Measurements from ENCODE around the gene AHSA1. TPM values are rescaled to one million over a fixed set of nuclear protein-coding genes. Genes with fewer than 3 reads are reported as not detected.

AHSA1 gene
- polyA plus RNA-seq, 2 of the 4 experiments (the other 2 are of a cell fraction): 299 to 307 TPM

GRCh38 chr14:77459072-77459723, 1.3 kb downstream of the AHSA1 start:
- FAIRE-seq (no peak), ATAC-seq (peak in 1 of 2 experiments; percentile 10; a peak in 1 of 6 replicates), DNase-seq (ENCODE audit: low read depth in 1 of 2, low spot score in 1 of 2) (peak; percentile 67 to 80)
- peaks cover 15% of the 10 kb centered on the region for H3K4me1 ChIP-seq
- peak overlapping the region; percentile 89 to 95 for H3K27ac ChIP-seq
- WGBS (ENCODE audit: missing lambda C conversion rate): 37% methylated on average over 13 of the region's 13 CpGs
- CTCF ChIA-PET: interaction anchor here (0.5 to 3.2 kb wide), 33 partner anchors 9 to 1480 kb away, joined by 3 to 34 read pairs (median 4); partner anchors contain the start of gene POMT2
- peak overlapping the region; percentile 91 for H3K4me3 ChIP-seq
- H3K9me3 ChIP-seq: no peaks in the 10 kb centered on the region
- POLR2A ChIA-PET: interaction anchor here (0.6 kb wide), 1 partner anchor 430 kb away, joined by 5 read pairs; no protein-coding TSS in a partner anchor
- TF ChIP-seq SMC3 (IDR thresholded peaks at IDR 0.05) (peak; percentile 31; the same call in 1 of the 3 replicates), CTCF (IDR thresholded peaks at IDR 0.05) (peak; percentile 67), CHD4 (IDR thresholded peaks at IDR 0.05; ENCODE audit: borderline replicate concordance) (no peak), RAD21 (conservative IDR thresholded peaks at IDR 0.05 in 1 of 2, IDR thresholded peaks at IDR 0.05 in 1 of 2) (peak; percentile 44 to 55; a peak in 3 of 5 replicates), HDAC2 (IDR thresholded peaks at IDR 0.05) (no peak)
- peak overlapping the region; percentile 92 for H3K4me2 ChIP-seq

GRCh38 chr14:77467801-77468200, 9.9 kb downstream of the AHSA1 start:
- no peak overlapping the region for H3K4me3 ChIP-seq
- no peak overlapping the region for H3K27ac ChIP-seq
- FAIRE-seq: no peak
- ChIA-PET CTCF (interaction anchor here (0.6 to 2.7 kb wide), 5 partner anchors 8 to 758 kb away, joined by 3 to 20 read pairs (median 4); no protein-coding TSS in a partner anchor), POLR2A (interaction anchor here (0.6 kb wide), 1 partner anchor 303 kb away, joined by 3 read pairs; no protein-coding TSS in a partner anchor)
- H3K4me1 ChIP-seq: no peaks in the 10 kb centered on the region
- no peak for ATAC-seq
- no peak for DNase-seq (ENCODE audit: low read depth in 1 of 2, low spot score in 1 of 2)
- no peak overlapping the region for H3K4me2 ChIP-seq
- 83% methylated on average over 5 of the region's 5 CpGs for WGBS (ENCODE audit: missing lambda C conversion rate)
- no peaks in the 10 kb centered on the region for H3K9me3 ChIP-seq
- TF ChIP-seq CEBPB (IDR thresholded peaks at IDR 0.05): no peak
- no peak for TF ChIP-seq ZSCAN20 (CRISPR knock-in tag; IDR thresholded peaks at IDR 0.05)
- no peak for TF ChIP-seq MAZ (IDR thresholded peaks at IDR 0.05; ENCODE audit: borderline replicate concordance, low read depth, low read length)
- no peak for TF ChIP-seq ESRRA (IDR thresholded peaks at IDR 0.05; ENCODE audit: borderline replicate concordance, low read length)
- no peak for TF ChIP-seq HEYL (CRISPR knock-in tag; IDR thresholded peaks at IDR 0.05)
- no peak for TF ChIP-seq SREBF2 (IDR thresholded peaks at IDR 0.05)

GRCh38 chr14:77469067-77469505, 11.2 kb downstream of the AHSA1 start:
- TF ChIP-seq HDAC2 (IDR thresholded peaks at IDR 0.05) (no peak), RARB (CRISPR knock-in tag; IDR thresholded peaks at IDR 0.05) (no peak), HEYL (CRISPR knock-in tag; IDR thresholded peaks at IDR 0.05) (no peak), CHD4 (IDR thresholded peaks at IDR 0.05; ENCODE audit: borderline replicate concordance) (no peak), RNF2 (IDR thresholded peaks at IDR 0.05; ENCODE audit: borderline replicate concordance, low read depth) (no peak), JUN (IDR thresholded peaks at IDR 0.05) (no peak), RFX5 (IDR thresholded peaks at IDR 0.05) (no peak), ELK1 (IDR thresholded peaks at IDR 0.05; ENCODE audit: low read depth, low read length) (no peak), FOSB (CRISPR knock-in tag; IDR thresholded peaks at IDR 0.05) (no peak), GATA3 (IDR thresholded peaks at IDR 0.05; ENCODE audit: borderline replicate concordance) (no peak), FOXS1 (CRISPR knock-in tag; IDR thresholded peaks at IDR 0.05) (no peak), HOXB13 (CRISPR knock-in tag; IDR thresholded peaks at IDR 0.05; ENCODE audit: low read depth) (no peak), FOSL2 (IDR thresholded peaks at IDR 0.05) (no peak), FOSL2 (CRISPR knock-in tag; IDR thresholded peaks at IDR 0.05) (no peak)
- CTCF ChIA-PET: interaction anchor here (2.7 kb wide), 1 partner anchor 10 kb away, joined by 20 read pairs; no protein-coding TSS in a partner anchor
- no peak for ATAC-seq

More at GRCh38 chr14:77469067-77469505, 11.2 kb downstream of the AHSA1 start:
- no peak overlapping the region for H3K27ac ChIP-seq
- no peak overlapping the region for H3K4me3 ChIP-seq
- DNase-seq (ENCODE audit: low read depth in 1 of 2, low spot score in 1 of 2) (no peak), FAIRE-seq (no peak)
- H3K9me3 ChIP-seq: no peaks in the 10 kb centered on the region
- POLR2A ChIA-PET: interaction anchor here (0.6 to 0.7 kb wide), 2 partner anchors 12 to 78 kb away, joined by 3 to 8 read pairs; partner anchors contain the start of gene VIPAS39
- H3K4me2 ChIP-seq: no peak overlapping the region
- H3K4me1 ChIP-seq: no peaks in the 10 kb centered on the region
- 85% methylated on average over 14 of the region's 14 CpGs for WGBS (ENCODE audit: missing lambda C conversion rate)
